Renal cortical epithelial cell (primary cell): Measurements from ENCODE around the gene SPECC1. TPM values are rescaled to one million over a fixed set of nuclear protein-coding genes. Genes with fewer than 3 reads are reported as not detected.

ENCODE experiments used
- DNase-seq: peaks from one replicate; pipeline ENCODE4 v3.0.0-alpha.2; 2011; ENCODE audit warnings: low read depth
- total RNA-seq: library from RNA; depleted of rRNA; stranded (reverse); fragments of >200 nt; gene quantifications from 2 replicates; pipeline ENCODE4 v1.2.3, GENCODE V29; 2014

SPECC1 gene
- total RNA-seq, 1 donor from 2014 or later: 144 TPM

DNA sequence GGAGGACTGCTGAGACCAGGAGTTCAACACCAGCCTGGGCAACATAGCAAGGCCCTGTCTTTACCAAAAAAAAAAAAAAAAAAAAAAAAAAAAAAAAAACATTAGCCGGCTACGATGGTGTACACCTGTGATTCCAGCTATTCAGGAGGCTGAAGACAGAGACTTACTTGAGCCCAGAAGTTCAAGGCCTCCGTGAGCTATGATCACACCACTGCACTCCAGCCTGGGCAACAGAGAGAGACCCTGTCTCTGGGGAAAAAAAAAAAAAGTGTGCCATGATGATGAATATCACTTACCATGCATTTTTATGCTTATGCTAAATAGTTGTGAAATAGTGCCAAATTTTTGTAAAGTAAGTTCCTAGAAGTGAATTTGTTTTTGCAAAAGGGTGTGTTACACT, 261.2 kb downstream of the SPECC1 start:
- no peak for DNase-seq

DNA sequence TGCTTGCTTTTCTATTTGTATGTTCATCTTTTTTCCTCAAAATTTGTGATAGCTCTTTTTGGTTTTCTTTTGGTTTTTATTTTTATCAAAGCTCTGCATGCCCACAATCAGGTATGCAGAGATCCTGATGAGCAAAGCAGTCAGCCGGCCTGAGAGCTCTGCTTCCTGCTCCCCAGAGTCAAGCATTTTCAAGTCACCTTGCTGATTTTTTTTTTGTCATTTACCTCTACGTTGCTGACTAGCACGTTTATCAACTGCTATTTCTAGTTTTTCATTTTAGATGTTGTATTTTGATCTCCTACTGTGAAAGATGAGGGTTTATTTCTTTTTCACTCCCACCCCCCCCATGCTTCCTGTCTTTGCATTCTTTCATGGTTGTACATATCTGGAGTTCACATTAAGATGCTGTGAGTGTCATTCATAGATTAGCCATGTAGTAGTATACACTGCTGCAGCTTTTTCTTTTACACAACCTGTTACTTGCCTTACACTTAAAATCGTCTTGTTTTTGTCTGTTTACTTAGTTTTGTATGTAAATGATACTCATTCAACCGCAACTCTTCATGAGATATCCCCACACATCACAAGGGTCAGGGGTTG, 262.0 kb downstream of the SPECC1 start:
- DNase-seq: no peak

DNA sequence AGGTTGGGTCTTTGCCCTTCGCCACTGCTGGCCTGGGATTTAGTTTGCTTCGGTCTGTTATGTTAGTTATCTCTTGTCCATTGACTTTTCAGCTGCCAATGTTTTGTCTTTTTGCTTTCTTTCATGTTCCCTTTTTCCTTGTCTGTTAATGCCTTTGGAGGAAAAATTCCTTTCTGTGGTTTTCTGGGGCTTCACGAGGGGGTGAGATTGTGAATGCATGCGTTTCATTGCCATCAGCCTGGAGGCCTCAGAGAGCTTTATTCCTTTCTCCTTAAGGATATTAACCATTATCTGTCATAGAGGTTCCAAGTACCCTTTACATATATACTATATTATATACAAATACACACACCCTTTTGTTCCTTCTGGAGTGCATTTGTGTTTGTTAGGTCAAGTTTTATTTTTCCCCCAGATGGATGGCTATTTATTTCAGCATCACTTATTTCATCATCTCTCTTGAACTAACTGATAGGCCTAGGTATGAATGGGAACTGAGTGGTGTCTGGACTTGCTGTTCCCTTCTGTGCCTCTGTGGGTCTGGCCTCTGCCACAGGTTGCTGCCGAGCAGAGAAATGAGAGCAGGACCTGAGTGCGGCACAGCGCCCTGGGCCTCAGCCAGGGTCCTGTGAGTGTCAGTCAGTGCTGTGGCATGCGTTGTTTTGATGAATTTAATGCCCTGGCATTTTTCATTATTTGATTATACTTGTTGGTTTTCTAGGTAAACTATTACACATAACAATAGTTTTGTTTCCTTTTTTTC, 264.8 kb downstream of the SPECC1 start:
- no peak for DNase-seq

DNA sequence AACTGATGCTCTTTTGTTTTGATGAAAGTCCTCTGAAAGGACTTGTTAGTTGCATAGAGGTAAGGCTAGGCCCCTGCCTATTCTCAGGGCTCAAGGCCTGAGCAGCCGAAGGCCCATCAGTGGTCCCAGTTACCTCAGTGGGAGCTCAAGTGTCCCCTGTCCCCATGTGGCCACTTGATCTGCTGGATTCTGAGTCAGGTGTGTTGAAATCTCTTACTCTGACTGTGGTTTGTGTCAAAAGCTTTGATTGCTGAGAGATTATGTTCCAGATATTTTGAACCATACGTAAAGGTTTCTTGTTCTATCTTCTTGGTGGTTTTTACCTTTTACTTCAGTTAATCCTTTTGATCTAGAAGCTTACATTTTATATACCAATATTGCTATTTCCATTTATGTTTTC, 266.5 kb downstream of the SPECC1 start:
- no peak for DNase-seq

DNA sequence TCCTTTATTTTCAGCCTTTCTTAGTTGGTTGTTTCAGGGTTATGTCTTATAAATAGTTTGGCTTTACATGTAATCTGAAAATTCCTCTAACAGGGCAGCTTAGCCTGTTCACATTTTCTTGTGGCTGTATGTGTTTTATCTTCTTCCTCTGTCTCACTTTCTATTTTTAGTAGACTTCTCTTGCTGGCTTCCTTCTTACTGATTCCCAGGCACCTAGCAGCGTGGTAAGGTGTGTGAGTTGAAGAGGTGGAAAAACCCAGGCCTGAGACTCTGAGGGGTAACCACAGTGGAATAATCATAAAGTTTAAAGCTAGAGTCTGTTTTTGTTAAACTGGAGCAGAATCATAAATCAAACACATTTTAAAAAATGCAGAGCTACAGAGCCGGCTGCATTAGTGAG, 267.3 kb downstream of the SPECC1 start:
- DNase-seq: no peak

DNA sequence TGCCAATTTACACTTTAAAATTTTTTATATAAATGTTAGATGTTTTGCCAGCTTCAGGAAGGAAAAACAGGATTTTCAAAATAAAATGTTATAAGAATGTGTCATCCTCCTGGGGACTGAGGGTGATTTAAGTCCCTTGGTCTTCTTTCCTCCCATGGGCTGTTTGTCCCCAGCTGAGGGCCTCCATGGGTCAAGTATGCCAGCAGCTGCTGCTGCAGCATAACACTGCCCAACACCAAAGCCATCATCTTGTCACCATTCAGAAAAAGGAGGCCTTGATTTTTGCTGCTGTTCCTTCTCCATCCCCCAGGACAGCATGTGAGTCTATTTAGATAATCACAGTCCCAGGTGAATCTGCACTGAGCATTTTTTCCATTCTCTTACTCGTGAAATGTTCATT, 269.6 kb downstream of the SPECC1 start:
- no peak for DNase-seq

DNA sequence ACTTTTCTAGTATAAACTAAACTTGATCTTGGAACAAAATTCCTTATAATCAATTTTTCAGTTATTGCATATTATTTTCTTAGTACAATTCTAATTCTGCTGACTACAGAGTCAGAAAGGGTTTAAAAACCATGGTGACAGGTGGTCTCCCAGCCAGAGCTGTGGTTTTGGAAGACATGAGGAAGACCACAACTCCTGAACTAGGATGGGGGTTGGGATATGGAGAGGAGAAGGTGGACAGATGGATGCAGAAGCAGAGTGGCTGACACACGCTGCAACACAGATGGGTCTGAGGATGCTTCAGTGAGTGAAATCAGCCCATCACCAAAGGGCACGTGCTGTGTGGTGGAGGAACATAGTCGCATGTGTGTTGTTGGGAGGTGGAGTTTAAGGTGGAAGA, 270.5 kb downstream of the SPECC1 start:
- no peak for DNase-seq

DNA sequence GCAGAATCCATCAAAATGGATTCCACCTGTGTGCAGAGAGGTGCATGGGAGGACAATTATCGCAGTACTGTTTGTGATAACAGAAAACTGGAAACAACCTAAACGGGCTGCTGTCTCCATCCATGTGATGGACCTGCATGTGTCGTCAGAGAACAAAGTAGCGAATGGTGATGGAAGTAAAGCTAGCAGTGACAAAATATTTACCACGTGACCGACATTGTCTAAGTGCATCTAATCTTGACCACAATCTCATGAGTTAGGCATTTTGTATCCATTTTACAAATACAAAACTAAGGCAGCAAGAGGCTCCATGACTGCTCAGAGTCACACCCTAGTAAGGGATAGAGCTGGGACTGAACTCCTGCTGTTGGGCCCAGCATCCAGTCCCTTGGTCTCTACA, 270.9 kb downstream of the SPECC1 start:
- DNase-seq: no peak

DNA sequence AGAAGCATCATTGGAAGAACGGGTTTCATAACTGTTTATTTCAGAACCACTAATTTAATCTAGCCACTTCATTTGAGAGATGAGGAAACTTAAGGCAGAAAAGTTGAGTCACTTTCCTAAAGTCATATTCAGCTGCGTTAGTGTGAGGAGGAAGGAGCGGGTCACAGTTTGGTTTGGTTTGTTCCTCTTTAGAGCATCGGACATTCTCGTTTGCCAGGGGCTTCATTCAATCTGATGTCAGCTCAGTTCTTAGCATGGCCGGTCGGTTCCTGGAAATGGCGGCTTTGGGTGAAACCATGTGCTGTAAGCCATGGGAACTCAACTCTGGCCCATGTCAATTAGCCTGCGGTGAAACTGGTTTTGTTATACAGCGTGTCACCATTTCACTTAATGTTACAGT, 271.7 kb downstream of the SPECC1 start:
- no peak for DNase-seq

DNA sequence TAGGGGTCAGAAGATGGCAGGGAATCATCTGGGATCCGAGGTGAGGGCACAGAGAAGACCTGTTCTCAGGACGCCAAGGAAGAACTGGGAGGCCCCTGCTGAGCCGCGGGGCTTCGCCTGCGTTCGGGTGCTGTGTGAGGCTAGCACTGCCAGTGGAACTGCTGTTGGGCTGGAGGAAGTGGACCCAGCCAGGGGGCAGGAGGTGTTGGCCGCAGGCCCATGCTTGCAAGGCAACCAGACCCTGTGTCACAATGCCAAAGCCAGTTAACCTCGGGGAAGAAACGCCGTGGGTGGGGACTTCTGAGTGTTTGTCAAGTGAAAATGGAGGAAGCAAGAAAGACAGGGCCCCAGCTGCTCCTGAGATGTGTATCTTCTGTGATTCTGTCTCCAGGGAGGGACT, 272.7 kb downstream of the SPECC1 start:
- no peak for DNase-seq

DNA sequence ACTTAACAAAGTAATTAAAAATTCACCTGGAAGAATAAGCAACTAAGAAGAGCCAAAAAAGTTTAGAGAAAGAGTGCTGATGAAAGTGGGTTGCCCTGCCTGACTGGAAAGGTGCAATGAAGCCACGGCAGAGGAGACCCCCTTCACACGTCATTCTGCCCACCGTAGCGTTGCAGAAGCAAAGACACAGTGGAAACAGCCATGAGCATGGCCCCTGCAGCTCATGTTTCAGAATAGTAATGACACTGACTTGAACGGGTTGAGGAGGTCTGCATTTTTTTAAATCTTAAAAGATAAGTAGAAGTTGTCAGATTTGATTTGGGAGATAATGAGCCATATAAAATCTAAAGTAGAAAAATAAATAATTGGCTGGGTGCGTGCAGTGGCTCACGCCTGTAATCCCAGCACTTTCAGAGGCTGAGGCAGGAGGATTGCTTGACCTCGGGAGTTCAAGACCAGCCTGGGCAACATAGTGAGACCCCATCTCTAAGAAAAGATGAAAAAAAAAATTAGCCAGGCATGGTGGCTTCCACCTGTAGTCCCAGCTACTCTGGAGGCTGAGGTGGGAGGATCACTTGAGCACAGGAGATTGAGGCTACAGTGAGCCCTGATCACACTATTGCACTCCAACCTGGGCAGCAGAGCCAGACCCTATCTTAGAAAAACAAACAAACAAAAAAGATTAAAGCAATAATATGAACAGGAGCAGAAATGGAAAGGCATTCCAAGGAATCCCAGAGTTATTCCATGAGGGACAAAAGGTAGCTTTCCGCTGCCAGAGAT, 273.6 kb downstream of the SPECC1 start:
- DNase-seq: no peak

DNA sequence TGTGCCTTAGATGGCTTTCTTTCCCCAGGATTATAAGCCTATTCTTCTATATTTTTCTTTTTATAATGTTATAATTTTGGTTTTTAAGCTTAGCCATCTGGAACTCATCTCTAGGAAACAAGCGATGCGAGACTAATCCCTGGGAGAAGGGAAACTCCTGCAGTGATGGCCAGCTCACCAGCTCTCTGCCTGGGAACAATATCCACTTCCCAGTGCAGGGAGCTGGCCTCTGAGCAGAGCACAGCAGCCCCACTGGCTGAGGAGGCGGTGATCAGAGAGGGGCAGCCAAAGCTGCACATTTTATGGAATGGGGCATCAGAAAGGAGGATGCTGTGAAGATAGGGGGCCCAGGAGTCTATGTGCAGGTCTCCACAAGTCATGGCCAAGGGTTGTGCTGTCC, 274.9 kb downstream of the SPECC1 start:
- no peak for DNase-seq

DNA sequence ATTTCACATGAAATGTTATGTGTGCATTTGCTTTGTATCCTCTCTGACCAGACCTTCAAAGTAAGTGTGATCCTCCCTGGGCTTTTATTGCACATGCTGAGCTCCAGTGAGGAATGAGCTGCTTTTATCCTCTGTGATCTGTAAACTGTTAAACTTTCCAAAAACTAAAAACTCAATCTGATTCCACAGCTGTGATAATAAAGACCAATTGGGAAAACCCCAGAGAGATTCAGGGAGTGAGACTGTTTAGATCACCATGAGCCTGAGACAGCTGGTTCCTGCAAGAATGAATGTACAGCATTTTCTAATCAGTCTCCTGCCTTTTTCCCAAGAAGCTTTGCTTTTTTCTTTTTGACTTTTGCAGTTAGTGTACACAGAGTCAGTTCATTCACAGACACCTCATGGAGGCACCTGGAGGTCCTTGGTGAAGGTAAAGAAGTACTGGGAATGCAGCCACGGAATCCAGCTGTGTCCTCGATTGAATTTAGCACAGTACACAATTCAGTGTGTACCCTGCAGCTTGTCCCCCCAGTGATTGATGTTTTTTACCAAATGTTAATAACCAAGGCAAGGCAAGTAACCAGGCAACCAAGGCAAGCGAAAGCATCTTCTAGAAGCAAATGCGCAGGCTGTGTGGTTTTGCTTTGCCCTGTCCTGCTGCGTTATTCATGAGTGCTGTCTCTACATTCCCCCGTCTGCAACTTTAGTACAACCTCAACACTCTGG, 275.6 kb downstream of the SPECC1 start:
- DNase-seq: no peak

DNA sequence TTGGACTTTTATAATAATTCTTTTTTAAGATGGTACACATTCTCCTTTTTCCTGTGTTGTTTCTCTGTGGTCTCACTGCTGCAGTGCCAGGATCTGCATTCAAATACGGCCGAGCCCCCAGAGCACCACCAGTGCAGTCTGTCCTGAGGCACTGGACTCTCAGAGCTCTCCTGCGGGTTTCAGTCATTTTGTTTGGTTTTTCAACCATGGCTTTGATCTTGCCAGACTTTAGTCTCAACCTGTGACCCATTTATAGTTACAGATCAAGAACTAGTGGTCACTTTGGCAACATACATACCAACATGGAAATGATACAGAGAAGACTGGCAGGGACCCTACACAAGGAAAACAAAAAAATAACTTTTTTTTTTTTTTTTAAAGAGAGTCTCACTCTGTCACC, 280.8 kb downstream of the SPECC1 start:
- no peak for DNase-seq

DNA sequence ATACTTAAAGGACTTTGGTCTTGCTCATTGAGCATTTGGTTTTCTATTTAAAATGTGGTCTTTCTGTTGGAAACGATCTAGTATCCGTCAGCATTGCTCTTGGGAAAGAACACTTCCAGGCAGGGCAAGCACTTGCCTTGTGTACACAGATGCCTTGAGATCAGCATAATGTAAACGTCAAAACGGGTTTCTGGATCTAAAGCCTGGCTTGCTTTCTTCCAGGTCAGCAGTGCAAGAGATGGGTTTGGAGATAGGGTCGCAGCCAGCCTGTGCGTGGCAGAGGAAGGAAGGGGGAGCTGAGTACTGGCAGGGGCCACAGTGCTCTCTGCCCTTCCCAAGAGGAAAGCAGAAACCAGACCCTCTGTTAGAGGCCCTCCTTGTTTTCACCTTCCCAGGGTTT, 282.7 kb downstream of the SPECC1 start:
- DNase-seq: no peak

DNA sequence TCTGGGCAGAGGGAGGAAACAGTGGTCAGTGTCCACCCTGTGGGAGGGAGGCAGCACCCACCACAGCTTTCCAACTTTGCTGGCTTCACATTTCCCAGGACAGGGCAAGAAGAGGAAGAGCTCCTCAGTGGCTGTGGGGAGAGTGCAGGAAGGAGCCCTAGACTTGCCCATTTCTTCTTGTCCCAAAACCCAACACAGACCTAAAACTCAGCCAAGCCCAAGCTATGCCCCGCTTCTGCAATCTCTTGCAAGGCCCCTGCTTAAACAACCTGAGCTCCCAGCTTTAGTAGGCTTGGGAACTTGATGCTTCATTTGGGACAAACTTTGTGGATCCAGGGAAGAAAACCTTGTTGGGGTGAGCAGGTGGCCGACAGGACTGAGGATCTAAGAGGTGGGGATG, 284.3 kb downstream of the SPECC1 start:
- DNase-seq: no peak

DNA sequence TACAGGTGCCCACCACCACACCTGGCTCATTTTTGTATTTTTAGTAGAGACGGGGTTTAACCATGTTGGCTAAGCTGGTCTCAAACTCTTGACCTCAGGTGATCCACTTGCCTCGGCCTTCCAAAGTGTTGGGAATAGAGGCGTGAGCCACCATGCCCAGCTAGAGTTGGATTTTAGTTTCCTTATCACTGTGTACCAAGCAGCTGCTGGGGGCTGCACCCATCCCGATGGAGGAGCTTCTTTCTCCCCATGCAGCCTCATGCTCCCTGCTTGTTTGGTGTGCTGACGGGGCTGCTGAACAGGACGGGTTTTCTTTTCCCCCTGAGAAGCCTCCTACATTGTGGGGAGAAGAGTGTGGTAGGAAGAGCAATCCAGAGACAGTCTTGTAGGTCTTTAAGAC, 285.0 kb downstream of the SPECC1 start:
- no peak for DNase-seq

DNA sequence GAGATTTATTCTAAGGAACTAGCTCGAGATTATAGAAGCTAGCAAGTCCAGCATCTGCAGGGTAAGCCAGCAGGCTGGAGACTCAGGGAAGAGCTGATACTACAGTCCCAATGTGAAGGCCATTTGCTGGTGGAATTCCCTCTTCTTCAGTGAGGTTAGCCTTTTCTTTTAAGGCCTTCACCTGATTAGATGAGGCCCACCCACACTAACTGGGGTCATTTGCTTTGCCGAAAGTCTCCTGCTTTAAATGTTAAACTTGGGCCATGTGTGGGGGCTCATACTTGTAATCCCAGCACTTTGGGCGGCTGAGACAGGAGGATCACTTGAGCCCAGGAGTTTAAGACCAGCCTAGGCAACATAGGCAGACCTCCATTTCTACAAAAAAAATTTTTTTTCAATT, 289.9 kb downstream of the SPECC1 start:
- DNase-seq: no peak

DNA sequence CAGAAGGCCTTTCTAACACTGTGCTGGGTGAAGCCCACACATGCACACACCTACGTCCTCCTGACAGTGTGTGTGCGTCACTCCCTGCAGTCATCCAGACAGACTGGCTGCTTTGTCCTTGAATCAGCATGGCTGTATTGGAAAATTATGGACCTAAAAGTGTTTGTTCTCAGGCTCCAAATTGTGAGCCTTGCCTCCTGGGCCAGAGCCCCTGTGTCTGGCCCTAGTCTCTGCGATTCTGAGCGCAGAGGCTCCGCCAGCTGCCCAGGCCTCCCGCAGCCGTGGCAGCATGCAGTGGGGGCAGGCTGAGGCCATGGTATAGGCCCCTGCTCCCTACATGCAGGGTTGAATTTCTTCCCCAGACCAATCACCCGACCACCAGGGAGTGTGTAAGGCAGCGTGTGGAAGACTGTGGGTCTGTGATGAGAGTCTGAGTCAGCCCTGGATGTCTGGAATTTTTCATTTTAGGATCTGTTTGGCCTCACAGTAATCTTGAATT, 291.3 kb downstream of the SPECC1 start:
- DNase-seq: no peak

DNA sequence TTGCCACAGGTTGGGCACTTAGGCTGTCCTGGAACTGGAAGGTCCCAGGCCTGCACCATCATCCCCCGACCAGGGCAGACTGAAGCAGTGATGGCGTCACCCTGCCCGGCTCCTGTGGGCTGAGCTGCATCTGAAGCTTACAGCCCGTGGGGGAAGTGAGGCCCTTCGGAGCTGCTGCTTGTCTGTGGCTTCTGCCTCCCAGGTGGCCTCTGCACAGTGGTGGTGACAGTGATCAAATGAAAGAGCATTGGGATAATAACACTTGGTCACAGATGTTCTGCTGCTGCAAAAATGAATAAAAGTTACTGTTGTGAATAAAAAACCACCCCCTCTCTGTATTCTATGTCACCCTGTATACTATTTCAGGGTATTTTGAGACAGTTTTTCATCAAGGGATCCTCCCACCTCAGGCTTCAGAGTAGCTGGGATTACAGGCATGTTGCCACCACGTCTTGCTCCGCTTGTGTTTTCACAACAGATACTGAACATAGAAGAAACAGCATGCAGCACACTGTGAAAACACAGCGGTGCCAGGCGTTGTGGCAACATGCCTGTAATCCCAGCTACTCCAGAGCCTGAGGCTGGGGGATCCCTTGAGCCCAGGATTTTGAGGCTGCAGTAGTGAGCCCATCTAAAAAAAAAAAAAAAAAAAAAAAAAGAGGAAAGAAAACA, 293.2 kb downstream of the SPECC1 start:
- DNase-seq: no peak

DNA sequence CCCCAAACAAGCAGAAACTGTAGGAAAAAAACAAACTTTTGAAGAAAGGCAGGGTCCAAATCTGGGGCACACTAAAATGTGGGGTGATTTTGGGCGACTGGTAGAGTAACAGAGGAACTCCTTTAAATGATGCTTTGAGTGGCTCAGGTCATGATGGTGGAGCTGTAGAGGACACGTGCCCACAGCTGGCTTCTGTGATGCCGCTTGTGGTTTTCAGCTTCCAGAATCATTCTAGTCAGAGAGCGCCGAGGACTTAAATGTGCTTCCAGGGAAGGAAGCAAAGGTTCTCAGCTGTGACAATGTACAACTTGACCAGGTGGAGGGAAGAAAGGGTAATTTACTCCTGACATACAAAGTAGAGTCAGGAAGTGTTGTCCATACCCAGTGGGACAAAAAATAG, 295.8 kb downstream of the SPECC1 start:
- no peak for DNase-seq

DNA sequence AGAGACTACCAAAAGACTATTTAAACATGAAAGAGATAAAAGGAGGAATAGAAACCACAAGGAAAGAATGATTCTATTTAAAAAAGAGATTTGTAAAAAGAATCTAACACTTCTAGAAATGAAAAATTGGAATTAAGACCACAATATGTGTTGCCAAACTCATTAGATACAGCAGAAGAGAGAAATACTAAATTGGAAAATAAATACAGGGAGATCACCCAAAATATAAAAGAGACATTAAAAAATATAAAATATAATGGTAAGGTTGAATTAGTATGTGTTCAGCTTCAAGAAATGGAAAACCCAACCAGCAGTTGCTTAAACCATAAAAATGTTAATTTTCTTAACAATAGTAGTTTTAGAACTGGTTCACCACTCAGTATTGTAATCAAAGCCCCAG, 297.8 kb downstream of the SPECC1 start:
- DNase-seq: no peak
